ENCODE measurements around the gene ORC1.

GRCh38 chr1:52355436-52355835 is 48.8 kb downstream of the ORC1 start:
- TF ChIP-seq POLR2A (IDR thresholded peaks at IDR 0.05) (no peak), CTCF (IDR thresholded peaks at IDR 0.05 in 4 of 5, conservative IDR thresholded peaks at IDR 0.05 in 1 of 5) (no peak)

Data from gastrocnemius medialis (tissue), 4 donors.